ENCODE data around the gene PARVB.

DNA sequence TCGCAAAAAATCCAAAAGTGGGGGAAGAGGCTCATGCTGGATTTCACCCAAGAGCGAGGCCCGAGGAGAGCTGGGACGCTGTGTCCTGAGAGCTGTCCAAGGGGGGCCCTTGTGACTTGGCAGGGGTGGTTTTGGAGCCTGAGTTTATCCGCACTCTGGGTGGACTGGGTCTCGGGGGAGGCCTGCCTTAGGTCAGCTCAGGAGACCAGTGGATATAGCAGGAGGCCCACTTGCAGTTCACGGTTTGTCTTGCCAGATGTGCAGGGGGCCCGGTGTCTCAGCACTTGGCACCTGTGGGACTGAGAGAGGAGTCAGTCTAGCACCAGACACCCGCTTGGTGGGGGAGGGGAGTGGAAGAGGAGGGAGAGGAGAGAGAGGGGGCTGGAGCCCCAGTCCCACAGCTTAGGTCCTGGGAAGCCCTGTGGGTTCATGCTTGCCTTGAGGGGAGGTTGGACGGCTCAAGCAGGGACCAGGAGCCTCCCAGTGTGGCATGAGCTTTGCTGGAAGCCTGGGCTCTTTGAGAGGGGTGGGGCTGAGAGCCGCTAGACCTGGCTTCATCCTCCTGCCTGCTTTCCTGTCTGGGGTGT lies 33.4 kb downstream of the PARVB start:
- TF ChIP-seq POLR2A (IDR thresholded peaks at IDR 0.05; ENCODE audit: control extremely low read depth in 1 of 2, low read depth in 2 of 2, low read length in 2 of 2), result no peak
- TF ChIP-seq PHF8 (conservative IDR thresholded peaks at IDR 0.05; ENCODE audit: low read depth, low read length), result no peak
- no peak for TF ChIP-seq KDM1A (IDR thresholded peaks at IDR 0.05; ENCODE audit: borderline replicate concordance, low read length)
- TF ChIP-seq, protein P1, sequence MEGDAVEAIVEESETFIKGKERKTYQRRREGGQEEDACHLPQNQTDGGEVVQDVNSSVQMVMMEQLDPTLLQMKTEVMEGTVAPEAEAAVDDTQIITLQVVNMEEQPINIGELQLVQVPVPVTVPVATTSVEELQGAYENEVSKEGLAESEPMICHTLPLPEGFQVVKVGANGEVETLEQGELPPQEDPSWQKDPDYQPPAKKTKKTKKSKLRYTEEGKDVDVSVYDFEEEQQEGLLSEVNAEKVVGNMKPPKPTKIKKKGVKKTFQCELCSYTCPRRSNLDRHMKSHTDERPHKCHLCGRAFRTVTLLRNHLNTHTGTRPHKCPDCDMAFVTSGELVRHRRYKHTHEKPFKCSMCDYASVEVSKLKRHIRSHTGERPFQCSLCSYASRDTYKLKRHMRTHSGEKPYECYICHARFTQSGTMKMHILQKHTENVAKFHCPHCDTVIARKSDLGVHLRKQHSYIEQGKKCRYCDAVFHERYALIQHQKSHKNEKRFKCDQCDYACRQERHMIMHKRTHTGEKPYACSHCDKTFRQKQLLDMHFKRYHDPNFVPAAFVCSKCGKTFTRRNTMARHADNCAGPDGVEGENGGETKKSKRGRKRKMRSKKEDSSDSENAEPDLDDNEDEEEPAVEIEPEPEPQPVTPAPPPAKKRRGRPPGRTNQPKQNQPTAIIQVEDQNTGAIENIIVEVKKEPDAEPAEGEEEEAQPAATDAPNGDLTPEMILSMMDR (IDR thresholded peaks at IDR 0.05; ENCODE audit: control extremely low read depth in 1 of 3, insufficient read depth in 1 of 3, low read depth in 1 of 3, low read length in 3 of 3), result no peak
- TF ChIP-seq JUN (IDR thresholded peaks at IDR 0.05; ENCODE audit: low read depth, low read length), result no peak
- no peak for TF ChIP-seq TBP (IDR thresholded peaks at IDR 0.05; ENCODE audit: low read depth, low read length)
- TF ChIP-seq TCF12 (IDR thresholded peaks at IDR 0.05; ENCODE audit: low read depth, low read length), result no peak
- no peak for TF ChIP-seq TEAD4 (IDR thresholded peaks at IDR 0.05; ENCODE audit: low read depth, low read length)
- TF ChIP-seq, protein P2, sequence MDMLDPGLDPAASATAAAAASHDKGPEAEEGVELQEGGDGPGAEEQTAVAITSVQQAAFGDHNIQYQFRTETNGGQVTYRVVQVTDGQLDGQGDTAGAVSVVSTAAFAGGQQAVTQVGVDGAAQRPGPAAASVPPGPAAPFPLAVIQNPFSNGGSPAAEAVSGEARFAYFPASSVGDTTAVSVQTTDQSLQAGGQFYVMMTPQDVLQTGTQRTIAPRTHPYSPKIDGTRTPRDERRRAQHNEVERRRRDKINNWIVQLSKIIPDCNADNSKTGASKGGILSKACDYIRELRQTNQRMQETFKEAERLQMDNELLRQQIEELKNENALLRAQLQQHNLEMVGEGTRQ (IDR thresholded peaks at IDR 0.05; ENCODE audit: low read length), result no peak
- no peak for TF ChIP-seq GTF2F1 (IDR thresholded peaks at IDR 0.05; ENCODE audit: borderline replicate concordance, low read depth, low read length)
- no peak for TF ChIP-seq EP300 (IDR thresholded peaks at IDR 0.05; ENCODE audit: borderline replicate concordance in 1 of 2, low read depth in 2 of 2, low read length in 2 of 2)
